NCI-H128 (cell line): Measurements from ENCODE around the gene SLC13A5.
"Not testable (repeated sequence)": the region's sequence is repeated elsewhere in the genome, so short reads cannot be mapped to it uniquely, and the experiment has no call there.

ENCODE experiments used
- DNase-seq: peaks from one replicate; lab custom pipeline; 2025; ENCODE audit not compliant: unreplicated experiment; lab: John Stamatoyannopoulos, UW

The SLC13A5 gene

GRCh38 chr17:6711081-6711674 is 2.0 kb downstream of the SLC13A5 start:
- no peak for DNase-seq

GRCh38 chr17:6710317-6710716 is 2.9 kb downstream of the SLC13A5 start:
- DNase-seq: no peak

GRCh38 chr17:6708357-6708961 is 4.7 kb downstream of the SLC13A5 start:
- DNase-seq: no peak

GRCh38 chr17:6706996-6707395 is 6.2 kb downstream of the SLC13A5 start:
- DNase-seq: no peak

- no peak for DNase-seq
Observed at GRCh38 chr17:6706499-6706898, 6.7 kb downstream of the SLC13A5 start.

GRCh38 chr17:6704470-6705052 is 8.6 kb downstream of the SLC13A5 start:
- DNase-seq: no peak

GRCh38 chr17:6703751-6704150 is 9.4 kb downstream of the SLC13A5 start:
- no peak for DNase-seq

- DNase-seq: no peak
Observed at GRCh38 chr17:6702567-6703215, 10.5 kb downstream of the SLC13A5 start.

- no peak for DNase-seq
Observed at GRCh38 chr17:6701719-6702118, 11.4 kb downstream of the SLC13A5 start.

GRCh38 chr17:6700948-6701307 is 12.2 kb downstream of the SLC13A5 start:
- no peak for DNase-seq

- no peak for DNase-seq
Observed at GRCh38 chr17:6699997-6700947, 12.9 kb downstream of the SLC13A5 start.

- no peak for DNase-seq
Observed at GRCh38 chr17:6698004-6698403, 15.2 kb downstream of the SLC13A5 start.

- DNase-seq: no peak
Observed at GRCh38 chr17:6696906-6697305, 16.3 kb downstream of the SLC13A5 start.

GRCh38 chr17:6695565-6695964 is 17.6 kb downstream of the SLC13A5 start:
- DNase-seq: no peak

GRCh38 chr17:6695051-6695450 is 18.1 kb downstream of the SLC13A5 start:
- DNase-seq: no peak

GRCh38 chr17:6691958-6692357 is 21.2 kb downstream of the SLC13A5 start:
- not testable (repeated sequence) for DNase-seq

GRCh38 chr17:6691546-6691945 is 21.6 kb downstream of the SLC13A5 start:
- DNase-seq: no peak

GRCh38 chr17:6690641-6691040 is 22.5 kb downstream of the SLC13A5 start:
- no peak for DNase-seq

GRCh38 chr17:6688944-6689343 is 24.2 kb downstream of the SLC13A5 start:
- no peak for DNase-seq

GRCh38 chr17:6686026-6686425 is 27.1 kb downstream of the SLC13A5 start:
- DNase-seq: no peak
